NCI-H2196 treated with DMSO at 0.1 percent for 48 hours (cell line): ENCODE data around the gene GADD45GIP1.

Experiments used
- DNase-seq: peaks from one replicate; lab custom pipeline; 2025; ENCODE audit not compliant: unreplicated experiment; lab: John Stamatoyannopoulos, UW

The GADD45GIP1 gene

GRCh38 chr19:12956446-12957388 lies at the start of gene GADD45GIP1:
Gene GADD45GIP1, minus strand, starts transcription at chr19:12957223. Its CDS starts 11 bp downstream, at chr19:12957212.
- DNase-seq, result peak; percentile 62

GRCh38 chr19:13005861-13006370 lies 48.9 kb upstream of the GADD45GIP1 start:
- no peak for DNase-seq

GRCh38 chr19:13005253-13005652 lies 48.2 kb upstream of the GADD45GIP1 start:
- no peak for DNase-seq

GRCh38 chr19:13004273-13004672 lies 47.2 kb upstream of the GADD45GIP1 start:
- no peak for DNase-seq

- no peak for DNase-seq
Observed at GRCh38 chr19:13003081-13003480, 46.1 kb upstream of the GADD45GIP1 start.

- no peak for DNase-seq
Observed at GRCh38 chr19:13002166-13002898, 45.3 kb upstream of the GADD45GIP1 start.

- no peak for DNase-seq
Observed at GRCh38 chr19:13001502-13002165, 44.6 kb upstream of the GADD45GIP1 start.

- no peak for DNase-seq
Observed at GRCh38 chr19:13001166-13001501, 44.1 kb upstream of the GADD45GIP1 start.

GRCh38 chr19:12997967-12998940 lies 41.2 kb upstream of the GADD45GIP1 start:
- DNase-seq, result no peak

- DNase-seq, result no peak
Observed at GRCh38 chr19:12997179-12997966, 40.4 kb upstream of the GADD45GIP1 start.

- DNase-seq, result no peak
Observed at GRCh38 chr19:12996406-12997094, 39.5 kb upstream of the GADD45GIP1 start.

- no peak for DNase-seq
Observed at GRCh38 chr19:12995596-12996405, 38.8 kb upstream of the GADD45GIP1 start.

GRCh38 chr19:12994701-12995595 lies 37.9 kb upstream of the GADD45GIP1 start, which contains the start of gene NFIX:
Gene NFIX, plus strand, starts transcription at chr19:12995475. Its CDS starts 363 bp downstream, at chr19:12995838.
- DNase-seq, result no peak

GRCh38 chr19:12993562-12993961 lies 36.5 kb upstream of the GADD45GIP1 start:
- DNase-seq, result no peak

GRCh38 chr19:12992729-12993128 lies 35.7 kb upstream of the GADD45GIP1 start:
- DNase-seq, result no peak

GRCh38 chr19:12991296-12991695 lies 34.3 kb upstream of the GADD45GIP1 start:
- no peak for DNase-seq

- no peak for DNase-seq
Observed at GRCh38 chr19:12990853-12991252, 33.8 kb upstream of the GADD45GIP1 start.
